ENCODE data around the gene DLG1.
"Not testable (repeated sequence)": the region's sequence is repeated elsewhere in the genome, so short reads cannot be mapped to it uniquely, and the experiment has no call there.

The DLG1 gene

DNA sequence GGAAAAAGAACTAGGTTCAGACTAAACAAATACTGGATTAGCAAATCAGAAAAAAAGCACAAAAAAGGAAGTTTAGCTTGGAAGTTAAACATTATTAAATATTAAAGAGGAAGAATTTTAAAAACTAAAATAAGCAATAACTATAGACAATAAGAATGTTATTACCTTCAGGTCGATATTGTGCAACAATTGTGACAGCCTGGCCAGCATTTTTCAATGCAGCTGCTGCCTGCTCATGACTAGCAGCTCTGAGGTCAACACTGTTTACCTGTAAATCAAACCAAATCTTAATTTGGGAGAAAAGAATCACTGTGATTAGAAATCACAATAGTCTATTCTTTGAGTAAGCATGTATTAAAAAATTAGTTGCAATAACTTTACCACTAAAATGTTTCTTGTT, 193.7 kb downstream of the DLG1 start:
- DNase-seq (ENCODE audit: low read depth in 2 of 2) = no peak

DNA sequence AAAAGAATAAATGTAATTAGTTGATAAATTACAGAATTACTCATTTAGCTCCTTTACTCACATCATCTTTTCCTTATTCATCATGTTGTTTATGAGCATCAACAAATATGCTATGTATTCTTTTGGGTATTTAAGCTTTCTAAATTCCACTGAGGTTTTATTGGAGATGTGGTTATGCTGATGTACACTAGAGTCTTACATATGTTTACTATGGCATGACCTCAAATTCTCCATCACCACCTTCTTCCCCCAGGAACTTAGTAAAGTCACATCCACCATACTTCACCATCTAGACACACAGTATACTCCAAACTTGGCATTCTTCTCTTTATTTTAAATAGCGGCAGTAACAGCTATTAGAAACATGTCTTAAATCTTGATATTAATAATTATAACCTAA, 194.6 kb downstream of the DLG1 start:
- no peak for DNase-seq (ENCODE audit: low read depth in 2 of 2)

DNA sequence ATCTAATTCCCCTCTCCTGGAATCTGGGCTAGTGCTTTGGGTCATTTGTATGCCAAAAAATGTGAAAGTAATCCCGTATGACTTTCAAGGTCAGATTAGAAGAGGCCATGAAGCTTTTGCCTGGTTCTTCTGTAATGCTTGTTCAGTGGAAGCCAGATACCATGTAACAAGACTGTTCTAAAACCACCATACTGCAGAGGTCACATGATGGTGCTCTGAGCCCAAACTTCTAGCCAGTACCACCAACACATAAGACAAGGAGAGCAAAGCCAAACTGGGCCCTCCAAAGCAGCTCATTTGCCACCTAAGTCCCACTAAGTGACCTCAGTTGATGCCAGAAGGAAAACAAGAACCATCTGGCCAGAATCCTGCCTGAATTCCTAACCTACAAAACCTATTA, 204.5 kb downstream of the DLG1 start:
- DNase-seq (ENCODE audit: low read depth in 2 of 2) = no peak

DNA sequence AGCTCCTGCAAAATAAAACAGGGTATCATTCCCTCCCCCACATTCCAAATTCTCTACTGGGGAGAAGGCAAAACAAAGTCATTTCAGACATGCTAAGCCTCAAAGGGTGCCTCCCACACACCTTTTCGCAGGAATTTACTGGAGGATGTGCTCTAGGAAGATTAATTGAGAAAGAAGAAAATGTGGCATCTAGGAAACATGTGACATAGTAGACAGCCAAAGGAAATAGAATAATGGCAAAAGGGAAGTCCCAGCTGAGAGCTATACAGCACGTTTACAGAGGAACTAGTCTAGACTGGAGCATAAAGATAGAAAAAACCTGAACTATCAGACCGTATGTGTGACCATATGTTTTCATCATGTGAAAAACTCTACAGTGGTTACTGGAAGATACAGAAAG, 210.0 kb downstream of the DLG1 start:
- no peak for DNase-seq (ENCODE audit: low read depth in 2 of 2)

DNA sequence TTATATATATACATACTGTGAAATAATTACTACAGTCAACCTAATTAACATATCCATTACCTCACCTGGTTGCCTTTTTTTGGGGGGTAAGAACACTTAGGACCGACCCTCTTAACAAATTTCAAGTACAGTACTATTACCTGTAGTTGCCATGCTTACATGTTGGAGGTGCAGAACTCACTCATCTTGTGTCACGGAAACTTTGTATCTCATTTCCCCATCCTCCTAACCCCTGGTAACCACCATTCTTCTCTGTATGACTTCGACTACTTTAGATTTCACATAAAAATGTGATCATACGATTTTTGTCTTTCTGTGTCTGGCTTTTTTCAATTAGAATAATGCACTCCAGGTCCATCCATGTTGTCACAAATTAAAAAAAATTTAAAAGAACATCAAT, 213.3 kb downstream of the DLG1 start:
- no peak for DNase-seq (ENCODE audit: low read depth in 2 of 2)

DNA sequence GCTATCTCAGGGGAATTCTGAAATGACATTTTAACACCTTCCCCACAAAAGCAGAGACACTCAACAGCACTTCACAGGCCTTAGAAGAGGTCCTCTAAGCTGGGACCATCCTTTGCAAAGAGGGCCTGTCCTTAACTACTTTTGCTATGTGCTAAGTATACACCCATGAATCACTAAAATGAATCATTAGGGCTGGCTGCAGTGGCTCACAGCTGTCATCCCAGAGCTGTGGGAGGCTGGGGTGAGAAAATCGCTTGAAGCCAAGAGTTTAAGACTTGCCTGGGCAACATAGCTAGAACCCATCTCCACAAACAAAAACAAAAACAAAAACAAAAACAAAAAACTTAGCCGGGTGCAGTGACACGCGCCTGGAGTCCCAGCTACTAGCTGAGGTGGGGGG, 214.9 kb downstream of the DLG1 start:
- no peak for DNase-seq (ENCODE audit: low read depth in 2 of 2)

DNA sequence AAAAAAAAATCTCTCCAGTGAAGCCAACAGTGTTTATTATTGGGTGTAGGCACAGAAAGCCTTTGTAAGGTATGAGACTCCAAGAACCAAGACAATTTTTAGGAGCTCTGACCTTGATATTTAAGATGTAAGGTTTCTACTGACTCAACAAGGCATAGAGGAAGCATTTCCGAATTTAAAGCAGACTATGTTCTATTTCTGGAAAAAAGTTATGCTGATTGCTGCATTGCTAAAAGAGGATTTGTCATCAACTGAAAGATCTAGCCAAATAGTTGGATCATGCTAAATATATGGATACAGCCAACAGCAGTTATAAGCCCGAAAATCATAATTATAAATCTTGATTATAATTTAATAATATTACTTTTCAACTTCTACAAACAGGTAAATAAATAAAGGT, 215.5 kb downstream of the DLG1 start:
- DNase-seq (ENCODE audit: low read depth in 2 of 2) = no peak

DNA sequence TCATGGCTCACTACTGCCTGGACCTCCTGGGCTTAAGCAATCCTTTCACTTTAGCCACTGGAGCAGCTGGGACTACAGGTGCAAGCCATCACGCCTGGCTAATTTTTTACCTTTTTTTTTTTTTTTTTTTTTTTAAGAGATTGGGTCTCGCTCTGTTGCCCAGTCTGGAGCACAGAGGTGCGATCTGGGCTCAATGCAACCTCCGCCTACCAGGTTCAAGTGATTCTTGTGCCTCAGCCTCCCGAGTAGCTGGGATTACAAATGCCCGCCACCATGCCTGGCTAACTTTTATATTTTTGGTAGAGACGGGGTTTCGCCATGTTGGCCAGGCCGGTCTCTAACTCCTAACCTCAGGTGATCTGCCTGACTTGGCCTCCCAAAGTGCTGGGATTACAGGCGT, 218.1 kb downstream of the DLG1 start:
- DNase-seq (ENCODE audit: low read depth in 2 of 2) = no peak

DNA sequence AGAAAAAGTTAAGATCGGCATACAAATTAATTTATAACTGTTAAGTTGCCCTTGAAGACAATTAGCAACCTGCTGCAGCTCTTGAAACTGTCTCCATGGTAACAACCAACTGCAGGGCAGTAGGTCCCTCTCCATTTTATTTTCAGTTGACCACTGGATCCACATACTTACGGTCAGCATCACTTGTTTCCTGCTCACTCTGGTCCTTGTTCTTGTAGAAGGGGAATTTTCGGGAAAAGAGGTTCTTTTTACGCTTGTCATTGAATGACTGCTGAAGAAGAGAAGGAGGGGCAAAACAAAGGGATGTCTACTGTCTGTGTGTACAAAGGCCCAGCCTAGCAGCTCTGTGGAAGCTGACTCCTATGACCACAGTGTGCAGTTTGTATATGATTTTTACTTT, 222.0 kb downstream of the DLG1 start:
- no peak for DNase-seq (ENCODE audit: low read depth in 2 of 2)

DNA sequence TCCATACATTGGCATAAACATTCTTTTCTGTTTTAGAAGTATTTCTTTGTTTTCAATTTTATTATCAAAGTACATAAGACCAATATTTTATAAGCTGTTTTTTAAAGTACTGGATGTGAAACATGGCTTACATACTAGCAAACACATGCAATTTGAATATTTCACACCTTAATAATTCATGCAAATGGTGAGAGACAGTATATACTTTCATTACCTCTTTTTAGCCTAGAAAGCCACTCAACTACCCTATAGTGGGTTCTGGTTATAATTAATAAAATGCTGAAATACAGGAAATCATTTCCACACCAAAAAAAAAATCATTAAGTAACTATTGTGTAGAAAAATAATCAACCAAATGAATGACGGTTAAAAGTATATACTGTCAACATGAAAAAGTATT, 230.3 kb downstream of the DLG1 start:
- no peak for DNase-seq (ENCODE audit: low read depth in 2 of 2)

DNA sequence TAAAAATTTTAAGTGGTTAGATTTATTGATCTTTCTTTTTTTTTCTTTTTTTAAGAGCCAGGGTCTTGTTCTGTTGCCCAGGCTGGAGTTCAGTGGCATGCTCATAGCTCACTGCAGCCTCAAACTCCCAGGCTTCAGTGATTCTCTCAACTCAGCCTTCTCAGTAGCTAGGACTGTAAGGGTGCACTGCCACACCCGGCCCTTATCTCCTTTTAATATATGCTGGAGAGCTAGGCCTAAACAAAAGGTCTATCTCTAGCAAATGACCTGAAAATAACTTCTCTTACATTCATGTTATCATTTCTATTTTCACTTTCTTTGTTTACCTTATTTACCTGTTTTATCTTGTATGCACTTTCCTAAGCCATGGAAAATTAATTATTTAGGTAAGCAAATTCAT, 233.6 kb downstream of the DLG1 start:
- DNase-seq (ENCODE audit: low read depth in 2 of 2) = no peak

DNA sequence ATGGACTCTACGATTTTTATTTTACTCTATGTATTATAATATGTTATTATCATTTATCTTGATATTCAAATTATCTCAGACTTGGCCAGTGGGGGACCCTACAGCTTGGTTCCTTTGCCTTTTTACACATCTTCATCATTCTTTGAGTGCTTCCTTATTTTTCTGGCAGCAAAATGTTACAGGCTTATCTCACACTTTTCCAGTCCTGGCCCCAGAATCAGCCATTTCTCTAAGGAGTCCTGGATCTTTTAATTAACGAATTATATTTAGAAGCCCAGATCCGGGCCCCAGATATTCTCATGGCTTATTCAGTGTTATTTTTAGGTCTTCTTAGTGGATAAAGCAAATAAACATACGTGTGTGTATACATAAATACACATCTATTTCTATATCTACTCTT, 236.0 kb downstream of the DLG1 start:
- DNase-seq (ENCODE audit: low read depth in 2 of 2) = no peak

DNA sequence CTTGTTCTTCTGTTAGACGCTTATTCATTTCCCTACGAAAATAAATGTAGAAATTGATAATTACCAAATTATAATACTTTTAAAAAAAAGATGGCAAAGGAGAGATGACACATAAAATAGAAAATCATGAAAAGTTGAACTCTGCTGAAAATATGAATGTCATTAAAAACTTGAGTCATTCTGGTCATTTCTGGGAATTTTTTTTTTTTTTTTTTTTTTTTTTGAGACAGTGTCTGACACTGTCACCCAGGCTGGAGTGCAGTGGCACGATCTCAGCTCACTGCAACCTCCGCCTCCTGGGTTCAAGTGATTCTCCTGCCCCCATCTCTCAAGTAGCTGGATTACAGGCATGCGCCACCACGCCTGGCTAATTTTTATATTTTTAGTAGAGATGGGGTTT, 246.8 kb downstream of the DLG1 start:
- DNase-seq (ENCODE audit: low read depth in 2 of 2) = not testable (repeated sequence)

DNA sequence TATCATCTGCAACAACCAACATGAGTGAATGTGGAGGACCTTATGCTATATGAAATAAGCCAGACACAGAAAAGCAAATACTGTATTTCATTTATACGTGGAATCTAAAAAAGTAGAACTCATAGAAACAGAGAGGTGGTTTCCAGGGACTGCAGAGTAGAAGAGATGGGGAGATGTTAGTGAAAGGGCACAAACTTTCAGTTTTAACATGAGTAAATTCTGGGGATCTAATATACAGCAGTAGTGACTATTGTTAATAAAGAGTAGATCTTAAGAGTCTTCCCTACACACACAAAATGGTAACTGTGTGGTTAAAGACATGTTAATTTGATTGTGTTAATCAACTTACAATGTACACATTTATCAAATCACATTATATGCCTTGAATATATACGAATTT, 247.9 kb downstream of the DLG1 start:
- DNase-seq (ENCODE audit: low read depth in 2 of 2) = no peak

DNA sequence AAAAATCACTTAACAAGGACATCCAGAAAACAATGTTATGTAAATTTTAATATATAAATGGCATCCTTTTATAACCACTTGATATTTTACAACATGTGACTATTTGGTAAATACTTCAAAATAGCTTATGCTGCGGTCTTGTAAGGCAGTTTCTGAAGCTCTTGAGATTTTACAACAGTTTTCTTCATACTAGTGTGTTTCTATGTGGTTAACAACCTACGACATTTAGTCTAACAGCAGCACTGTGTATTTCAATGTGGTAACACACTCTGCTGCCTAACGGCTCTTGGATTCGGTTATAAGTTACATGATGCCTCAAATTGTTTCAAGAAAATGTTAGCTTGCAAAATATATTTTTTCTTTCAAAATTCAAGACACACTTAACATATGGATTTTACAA, 255.9 kb downstream of the DLG1 start:
- no peak for DNase-seq (ENCODE audit: low read depth in 2 of 2)

DNA sequence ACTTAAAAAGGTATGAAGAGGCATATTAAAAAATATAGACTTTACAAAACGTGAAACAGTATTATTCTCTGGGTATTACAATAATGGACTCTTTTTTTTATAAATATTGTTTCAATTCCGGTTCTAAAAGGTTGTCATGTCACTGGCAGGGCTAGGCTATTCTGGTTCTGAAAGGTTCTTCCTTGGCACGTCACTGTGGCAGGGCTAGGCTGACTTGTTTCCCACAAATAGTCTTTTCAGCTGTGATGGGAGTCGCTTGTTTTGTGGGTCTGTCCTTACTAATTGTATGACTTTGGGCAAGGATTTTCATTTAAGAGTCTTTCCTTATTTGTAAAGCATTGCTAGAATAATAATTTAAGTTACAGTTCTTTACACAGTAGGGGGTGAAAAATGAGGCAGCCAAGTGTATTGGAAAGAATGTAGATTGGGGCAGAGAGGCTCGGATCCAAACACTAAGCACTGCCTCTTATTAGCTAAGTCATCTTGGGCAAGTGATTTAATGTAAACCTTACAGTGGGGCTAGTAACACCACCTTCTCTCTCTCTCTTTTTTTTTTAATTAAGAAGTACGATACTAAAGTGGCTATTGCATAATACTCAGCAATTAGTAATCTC, 256.4 kb downstream of the DLG1 start:
- DNase-seq (ENCODE audit: low read depth in 2 of 2) = no peak

DNA sequence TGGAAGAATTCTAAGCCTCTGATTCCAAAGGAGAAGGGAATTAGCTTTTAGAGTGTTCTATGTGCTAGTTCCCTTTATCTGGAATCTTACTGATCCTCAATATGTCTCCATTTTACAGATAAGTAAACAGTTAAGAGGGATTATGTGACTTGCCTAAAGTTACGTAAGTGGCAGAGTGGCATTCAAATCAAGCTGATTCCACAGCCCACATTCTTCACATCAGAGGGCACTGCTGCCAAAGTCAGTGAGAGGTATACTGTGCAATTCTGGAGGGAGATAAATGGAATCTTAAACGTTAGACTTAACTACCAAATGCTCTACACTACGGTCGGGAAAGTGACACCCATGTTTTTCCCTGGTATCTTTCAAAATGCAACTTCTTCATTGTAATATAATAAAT, 257.8 kb downstream of the DLG1 start:
- DNase-seq (ENCODE audit: low read depth in 2 of 2) = no peak

DNA sequence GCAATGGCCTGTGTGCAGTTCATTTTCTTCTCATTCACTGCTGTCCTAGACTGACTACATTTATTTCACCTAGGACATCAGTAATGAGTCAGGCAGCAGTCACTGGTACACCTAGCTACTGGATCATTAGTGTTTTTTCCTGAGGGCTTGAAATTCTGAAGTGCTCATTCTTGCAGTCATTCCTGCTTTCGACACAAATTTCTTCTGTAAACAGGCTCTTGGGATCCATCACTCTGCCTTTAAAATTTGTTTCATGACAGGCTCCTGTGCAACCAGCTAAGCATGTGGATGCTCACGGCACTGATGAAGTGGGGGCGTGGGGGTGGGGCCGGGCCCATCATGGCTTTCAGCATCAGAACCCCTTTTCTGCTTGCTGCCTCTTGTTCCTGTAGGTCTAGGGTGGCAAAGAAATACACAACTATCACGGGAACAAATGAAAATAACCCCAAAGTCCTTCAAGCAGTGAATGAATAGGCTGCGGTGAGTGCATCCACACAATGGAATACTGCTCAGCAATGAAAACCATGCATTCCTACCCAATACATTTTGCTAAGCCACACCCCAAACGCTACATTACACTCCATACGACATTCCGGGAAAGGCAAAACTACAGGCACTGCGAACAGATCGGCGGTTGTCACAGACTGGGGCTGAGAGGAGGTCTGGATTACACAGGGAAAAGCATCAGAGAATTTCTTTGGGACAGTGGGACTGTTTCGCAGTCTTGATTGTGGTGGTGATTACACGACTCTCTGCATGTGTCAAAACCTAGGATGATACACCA, 259.5 kb downstream of the DLG1 start:
- DNase-seq (ENCODE audit: low read depth in 2 of 2) = no peak

DNA sequence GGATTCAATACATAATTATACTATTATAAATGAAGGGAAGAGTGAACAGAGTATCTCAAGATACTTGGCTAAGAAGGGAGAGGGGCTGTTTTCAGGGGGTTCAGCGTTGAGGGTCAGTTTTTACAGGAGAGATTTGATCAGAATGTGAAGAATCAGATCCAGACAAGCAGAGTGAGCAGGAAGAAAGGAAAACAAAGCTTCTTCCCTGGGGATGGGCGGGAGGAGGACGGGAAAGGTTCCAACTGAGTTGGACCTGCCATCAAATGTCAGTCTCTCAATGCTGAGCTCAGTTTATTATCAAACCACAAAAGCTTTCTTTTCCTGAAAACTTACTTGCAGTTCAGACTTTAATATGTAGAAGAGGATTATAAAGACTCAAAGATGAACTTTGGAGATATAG, 262.8 kb downstream of the DLG1 start:
- DNase-seq (ENCODE audit: low read depth in 2 of 2) = no peak

DNA sequence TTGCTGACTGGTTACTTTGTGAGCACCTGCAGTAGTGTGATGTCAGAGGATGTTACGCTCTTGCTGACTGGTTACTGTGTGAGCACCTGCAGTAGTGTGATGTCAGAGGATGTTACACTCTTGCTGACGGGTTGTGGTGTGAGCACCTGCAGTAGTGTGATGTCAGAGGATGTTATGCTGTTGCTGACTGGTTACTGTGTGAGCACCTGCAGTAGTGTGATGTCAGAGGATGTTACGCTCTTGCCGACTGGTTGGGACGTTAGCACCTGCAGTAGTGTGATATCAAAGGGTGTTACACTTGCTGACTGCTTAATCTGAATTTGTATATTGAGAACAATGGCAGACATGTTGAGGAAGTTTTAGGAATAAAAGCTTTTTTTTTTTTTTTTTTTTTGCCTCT, 263.6 kb downstream of the DLG1 start:
- DNase-seq (ENCODE audit: low read depth in 2 of 2) = not testable (repeated sequence)

DNA sequence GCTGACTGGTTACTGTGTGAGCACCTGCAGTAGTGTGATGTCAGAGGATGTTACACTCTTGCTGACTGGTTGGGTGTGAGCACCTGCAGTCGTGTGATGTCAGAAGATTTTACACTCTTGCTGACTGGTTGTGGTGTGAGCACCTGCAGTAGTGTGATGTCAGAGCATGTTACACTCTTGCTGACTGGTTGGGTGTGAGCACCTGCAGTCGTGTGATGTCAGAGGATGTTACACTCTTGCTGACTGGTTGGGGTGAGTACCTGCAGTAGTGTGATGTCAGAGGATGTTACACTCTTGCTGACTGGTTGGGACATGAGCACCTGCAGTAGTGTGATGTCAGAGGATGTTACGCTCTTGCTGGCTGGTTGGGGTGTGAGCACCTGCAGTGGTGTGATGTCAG, 264.6 kb downstream of the DLG1 start:
- not testable (repeated sequence) for DNase-seq (ENCODE audit: low read depth in 2 of 2)

DNA sequence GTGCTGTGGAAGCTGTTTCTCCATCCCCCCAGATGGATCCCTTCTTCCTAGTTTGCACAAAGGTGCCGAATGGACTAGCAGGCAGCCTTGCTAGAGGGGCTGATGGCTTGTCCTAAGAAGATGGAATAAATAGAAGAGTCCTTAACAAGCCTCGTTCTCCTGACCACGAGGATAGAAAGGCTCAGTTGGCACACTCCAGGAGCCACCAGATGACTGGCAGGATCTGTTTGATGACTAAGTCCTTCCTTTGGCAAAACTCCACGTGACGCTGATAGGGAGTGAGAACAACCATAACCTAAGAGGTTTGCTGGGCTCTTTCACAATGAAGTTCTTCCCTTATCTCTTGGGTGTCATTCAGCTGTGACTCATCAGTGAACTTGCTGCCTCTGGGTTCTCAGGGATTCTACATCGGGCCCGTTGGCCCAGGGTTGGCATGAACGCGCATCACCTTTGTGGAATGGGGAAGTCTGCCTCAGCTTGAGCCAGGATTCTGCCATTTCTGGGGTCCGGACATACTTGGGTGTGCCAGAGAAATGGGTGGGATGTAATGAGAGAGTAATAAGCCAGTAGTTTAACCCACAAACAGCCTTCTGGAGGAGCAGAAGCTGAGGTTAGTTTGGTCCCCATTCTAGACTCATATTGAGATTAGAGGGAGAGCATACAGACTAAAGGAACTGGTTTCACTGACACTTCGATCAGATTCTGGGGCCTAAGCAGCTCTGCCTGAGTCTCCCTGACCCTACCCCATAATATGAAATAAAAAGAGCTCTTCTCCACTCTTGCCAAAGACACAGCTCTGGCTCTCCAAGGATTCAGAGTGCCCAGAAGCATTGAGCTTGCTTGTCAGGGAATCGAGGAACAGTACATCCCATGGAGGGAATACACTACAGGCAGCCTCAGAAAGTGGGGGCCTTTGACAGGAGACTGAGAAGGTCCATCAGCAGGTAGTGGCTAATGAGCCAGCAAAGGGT, 266.8 kb downstream of the DLG1 start:
- DNase-seq (ENCODE audit: low read depth in 2 of 2) = no peak
